PC-9 (cell line): ENCODE results near the gene VBP1. TPM values are rescaled to one million over a fixed set of nuclear protein-coding genes. Genes with fewer than 3 reads are reported as not detected.

Experiments used
- BruUV-seq: library from RNA; stranded (reverse); fragments of 400-500 nt; replicated peaks from 2 replicates; lab custom pipeline; 2021; lab: Mats Ljungman, UMichigan
- CTCF ChIA-PET: fragments of 300-600 bp; sonication (Branson Sonifier 250); formaldehyde crosslinking; loops from one replicate; lab custom pipeline; 2022; ENCODE audit warnings: antibody characterized with exemption; lab: Charles Lee
- POLR2A ChIA-PET: fragments of 300-600 bp; sonication (Branson Sonifier 250); formaldehyde crosslinking; loops from one replicate; lab custom pipeline; 2022; ENCODE audit warnings: antibody characterized with exemption; ENCODE audit not compliant: unreplicated experiment; lab: Charles Lee
- DNase-seq, 2 experiments: peaks; one replicate each; pipeline versions ENCODE4 v3.0.0 to v3.0.0-alpha.2; 2015 to 2022; ENCODE audit warnings: mixed read lengths in 1 of 2
- H2AFZ ChIP-seq: fragments of 200-600 bp; sonication (generic); 2 replicates; pipeline ENCODE4 v1.8.1; 2017; ENCODE audit warnings: antibody characterized with exemption
- H3F3A ChIP-seq: fragments of 200-600 bp; sonication (generic); 2 replicates; pipeline ENCODE4 v1.8.1; 2017; ENCODE audit warnings: antibody characterized with exemption, mild to moderate bottlenecking, low read depth; ENCODE audit not compliant: insufficient read depth
- H3K27ac ChIP-seq: fragments of 200-600 bp; sonication (generic); 2 replicates; pipeline ENCODE4 v1.6.1; 2016; ENCODE audit warnings: mixed run types
- H3K27me3 ChIP-seq: fragments of 200-600 bp; sonication (generic); 2 replicates; pipeline ENCODE4 v1.6.1; 2016; ENCODE audit warnings: low read depth, mixed run types; ENCODE audit not compliant: insufficient read depth
- H3K36me3 ChIP-seq: fragments of 200-600 bp; sonication (generic); 2 replicates; pipeline ENCODE4 v1.6.1; 2016; ENCODE audit warnings: low read depth, mixed run types
- H3K4me1 ChIP-seq: fragments of 200-600 bp; sonication (generic); replicated peaks from 2 replicates; pipeline ENCODE4 v1.6.1; 2016; ENCODE audit warnings: mixed run types; ENCODE audit not compliant: insufficient read depth
- H3K4me2 ChIP-seq: fragments of 200-600 bp; sonication (generic); 2 replicates; pipeline ENCODE4 v1.6.1; 2017; ENCODE audit warnings: mixed run types
- H3K4me3 ChIP-seq: fragments of 200-600 bp; sonication (generic); 2 replicates; pipeline ENCODE4 v1.6.1; 2016; ENCODE audit warnings: mixed run types
- H3K79me2 ChIP-seq: fragments of 200-600 bp; sonication (generic); 2 replicates; pipeline ENCODE4 v1.6.1; 2017; ENCODE audit warnings: low read depth, mixed run types
- H3K9me2 ChIP-seq: fragments of 200-600 bp; sonication (generic); 2 replicates; pipeline ENCODE4 v1.8.1; 2017; ENCODE audit warnings: mild to moderate bottlenecking; ENCODE audit not compliant: insufficient read depth
- H3K9me3 ChIP-seq: fragments of 200-600 bp; sonication (generic); 2 replicates; pipeline ENCODE4 v1.8.1; 2016; ENCODE audit warnings: low read depth; ENCODE audit not compliant: insufficient read depth
- H4K20me1 ChIP-seq: fragments of 200-600 bp; sonication (generic); 2 replicates; pipeline ENCODE4 v1.8.1; 2017; ENCODE audit not compliant: insufficient read depth
- CTCF ChIP-seq: fragments of 200-600 bp; sonication (generic); conservative IDR thresholded peaks from 2 replicates; pipeline ENCODE4 v1.6.1; 2017; ENCODE audit warnings: mixed run types, antibody characterized with exemption, mild to moderate bottlenecking, moderate library complexity
- EZH2 ChIP-seq: fragments of 200-600 bp; sonication (generic); IDR thresholded peaks from 2 replicates; pipeline ENCODE4 v1.8.0; 2017; ENCODE audit warnings: antibody characterized with exemption, low read depth
- intact Hi-C: fragments of 100-400 bp; cut with micrococcal nuclease; formaldehyde crosslinking; loops from one replicate; pipeline ENCODE4 v1.10.0; 2022; ENCODE audit not compliant: unreplicated experiment
- total RNA-seq: library from RNA; stranded (reverse); gene quantifications from 2 replicates; pipeline ENCODE4 v1.2.3, GENCODE V29; 2021

VBP1 gene
- total RNA-seq, 1 experiment from 2014 or later, result 68.9 TPM

- no peak overlapping the region for H2AFZ ChIP-seq
- H3F3A ChIP-seq, result no peaks in the 10 kb centered on the region
- intact Hi-C loops, result no loop called here
- H3K27me3 ChIP-seq, result no peaks in the 10 kb centered on the region
- TF ChIP-seq CTCF, result no peak
- BruUV-seq, result no TSS peak
- H3K27ac ChIP-seq, result no peak overlapping the region
- H3K79me2 ChIP-seq, result no peaks in the 10 kb centered on the region
- DNase-seq, result no peak
- H3K36me3 ChIP-seq, result no peaks in the 10 kb centered on the region
- H3K4me2 ChIP-seq, result no peak overlapping the region
- H3K4me1 ChIP-seq, result no peaks in the 10 kb centered on the region
- H3K9me3 ChIP-seq, result no peaks in the 10 kb centered on the region
- no peak overlapping the region for H3K4me3 ChIP-seq
- POLR2A ChIA-PET, result no interaction called here
- no peaks in the 10 kb centered on the region for H4K20me1 ChIP-seq
- CTCF ChIA-PET, result interaction anchor here (0.6 kb wide), 1 partner anchor 292 kb away, joined by 10 read pairs; no protein-coding TSS in a partner anchor
- no peaks in the 10 kb centered on the region for H3K9me2 ChIP-seq
Observed at GRCh38 chrX:155246748-155247147, 30.5 kb downstream of the VBP1 start.

GRCh38 chrX:155247497-155247896 lies 31.2 kb downstream of the VBP1 start:
- no peaks in the 10 kb centered on the region for H3K79me2 ChIP-seq
- no peaks in the 10 kb centered on the region for H3K27me3 ChIP-seq
- no peak overlapping the region for H3K4me3 ChIP-seq
- no peaks in the 10 kb centered on the region for H3K36me3 ChIP-seq
- intact Hi-C loops, result no loop called here
- no peaks in the 10 kb centered on the region for H3K4me1 ChIP-seq
- H3F3A ChIP-seq, result no peaks in the 10 kb centered on the region
- no peaks in the 10 kb centered on the region for H3K9me3 ChIP-seq
- CTCF ChIA-PET, result no interaction called here
- BruUV-seq, result no TSS peak
- H3K27ac ChIP-seq, result no peak overlapping the region
- no peaks in the 10 kb centered on the region for H3K9me2 ChIP-seq
- no peak overlapping the region for H2AFZ ChIP-seq
- H4K20me1 ChIP-seq, result no peaks in the 10 kb centered on the region
- DNase-seq, result no peak
- TF ChIP-seq EZH2, result no peak
- TF ChIP-seq CTCF, result no peak
- no peak overlapping the region for H3K4me2 ChIP-seq
- POLR2A ChIA-PET, result no interaction called here

GRCh38 chrX:155251391-155251790 lies 35.1 kb downstream of the VBP1 start:
- no peaks in the 10 kb centered on the region for H3K4me1 ChIP-seq
- no peak overlapping the region for H3K4me3 ChIP-seq
- no peak overlapping the region for H3K4me2 ChIP-seq
- no peaks in the 10 kb centered on the region for H3K9me2 ChIP-seq
- no peaks in the 10 kb centered on the region for H3K27me3 ChIP-seq
- TF ChIP-seq CTCF (no peak), EZH2 (no peak)
- H3K27ac ChIP-seq, result no peak overlapping the region
- DNase-seq, result no peak
- ChIA-PET CTCF (no interaction called here), POLR2A (no interaction called here)
- H4K20me1 ChIP-seq, result no peaks in the 10 kb centered on the region
- H3F3A ChIP-seq, result no peaks in the 10 kb centered on the region
- intact Hi-C loops, result no loop called here
- H3K9me3 ChIP-seq, result no peaks in the 10 kb centered on the region
- no TSS peak for BruUV-seq
- no peaks in the 10 kb centered on the region for H3K79me2 ChIP-seq
- H3K36me3 ChIP-seq, result no peaks in the 10 kb centered on the region
- H2AFZ ChIP-seq, result no peak overlapping the region
